Erythroblast (primary cell): Measurements from ENCODE around the gene SQSTM1.
"Not testable (repeated sequence)": the region's sequence is repeated elsewhere in the genome, so short reads cannot be mapped to it uniquely, and the experiment has no call there.

Experiments
- DNase-seq, 2 experiments: peaks; one replicate each; lab custom pipeline; 2025; lab: John Stamatoyannopoulos, UW
- GATA1 ChIP-seq: IDR thresholded peaks from 2 replicates; pipeline ENCODE4 v1.6.1; 2011; ENCODE audit warnings: low read depth, mild to moderate bottlenecking, control low read depth, low read length, moderate library complexity
- POLR2A ChIP-seq: IDR thresholded peaks from 2 replicates; pipeline ENCODE4 v1.6.1; 2011; ENCODE audit warnings: mild to moderate bottlenecking, low read length

SQSTM1 gene

DNA sequence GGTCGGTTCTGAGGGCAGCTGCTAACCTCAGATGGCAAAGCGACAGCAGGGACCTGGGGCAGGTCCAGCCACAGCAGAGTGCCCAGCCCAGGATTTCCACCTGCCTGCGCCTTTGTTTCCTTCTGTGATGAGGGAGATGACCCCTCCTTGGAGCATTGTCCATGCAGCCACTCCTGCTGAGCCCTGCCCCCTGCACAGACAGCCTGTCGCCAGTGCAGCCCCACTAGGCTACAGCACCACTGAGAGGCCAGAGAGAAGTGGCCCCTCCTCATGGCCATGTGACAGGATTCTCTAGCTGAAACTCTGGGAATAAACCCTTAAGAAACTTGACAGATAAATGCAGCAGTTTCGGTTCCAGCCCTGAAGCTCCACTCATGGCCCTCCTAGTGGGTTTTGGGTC, 48.4 kb downstream of the SQSTM1 start:
- no peak for DNase-seq
- TF ChIP-seq POLR2A (no peak), GATA1 (no peak)

DNA sequence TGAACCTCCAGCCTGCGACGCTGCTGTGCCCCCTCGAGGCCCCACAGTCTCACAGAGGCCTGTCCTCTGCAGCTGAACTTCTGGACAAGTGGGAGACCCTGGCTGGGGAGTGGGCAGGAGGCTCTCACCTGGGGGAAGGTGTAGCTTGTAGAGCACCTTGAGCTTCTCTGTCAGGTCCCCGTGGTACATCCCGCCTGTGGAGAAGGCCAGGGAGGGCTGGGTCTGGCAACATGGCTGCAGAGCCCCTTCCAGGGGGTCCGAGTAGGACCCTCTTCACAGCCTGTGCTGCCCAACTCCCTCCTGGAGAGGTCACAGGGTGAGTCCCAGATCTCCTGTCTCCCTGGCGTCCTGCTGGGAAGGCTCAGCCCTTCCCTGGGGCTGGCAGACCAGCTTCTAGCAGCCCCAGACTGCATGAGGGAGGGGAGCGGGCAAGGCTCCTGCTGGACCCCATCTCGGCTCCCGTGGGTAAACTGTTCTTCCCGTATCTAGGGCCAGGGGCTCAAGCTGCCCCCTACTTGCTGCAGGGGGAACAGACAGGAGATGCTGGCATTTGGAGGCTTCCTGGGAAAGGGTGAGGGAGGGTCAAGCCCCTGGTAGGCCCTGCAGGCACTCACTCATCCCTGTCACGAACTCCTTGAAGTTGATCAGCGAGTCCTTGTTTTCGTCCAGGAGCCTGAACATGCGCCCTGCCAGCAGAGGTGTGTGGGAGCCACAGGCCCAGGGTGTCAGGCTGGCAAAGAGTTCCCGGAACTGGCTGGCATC, 49.1 kb downstream of the SQSTM1 start:
- DNase-seq = no peak
- TF ChIP-seq POLR2A (no peak), GATA1 (no peak)

- peak; percentile 61 to 68 for DNase-seq
Measured at GRCh38 chr5:179870403-179870903, 49.7 kb downstream of the SQSTM1 start.

GRCh38 chr5:179870952-179871351, 50.2 kb downstream of the SQSTM1 start:
- DNase-seq = no peak
- TF ChIP-seq GATA1 = no peak
- TF ChIP-seq POLR2A = no peak

More at GRCh38 chr5:179870403-179870903, 49.7 kb downstream of the SQSTM1 start:
- no peak for TF ChIP-seq GATA1
- TF ChIP-seq POLR2A = no peak

DNA sequence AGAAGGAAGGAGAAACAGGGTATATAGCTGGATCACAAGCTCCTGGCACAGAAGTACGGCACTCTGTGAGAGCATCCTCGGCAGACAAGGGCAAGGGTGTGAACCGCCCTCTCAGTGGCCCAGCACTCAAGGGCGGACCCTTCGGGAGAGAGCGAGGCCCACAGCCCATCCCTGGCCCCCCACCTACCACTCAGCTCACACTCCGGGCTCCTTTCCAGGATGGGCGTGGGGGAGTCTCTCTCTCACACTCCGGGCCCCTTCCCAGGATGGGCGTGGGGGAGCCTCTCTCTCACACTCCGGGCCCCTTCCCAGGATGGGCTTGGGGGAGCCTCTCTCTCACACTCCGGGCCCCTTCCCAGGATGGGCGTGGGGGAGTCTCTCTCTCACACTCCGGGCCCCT, 50.8 kb downstream of the SQSTM1 start:
- DNase-seq = not testable (repeated sequence)

GRCh38 chr5:179872055-179872827, 51.5 kb downstream of the SQSTM1 start:
- TF ChIP-seq GATA1 (no peak), POLR2A (no peak)
- no peak for DNase-seq

- DNase-seq = no peak
Measured at GRCh38 chr5:179872828-179873575, 52.3 kb downstream of the SQSTM1 start.

GRCh38 chr5:179873588-179874110, 52.9 kb downstream of the SQSTM1 start:
- no peak for TF ChIP-seq GATA1
- no peak for TF ChIP-seq POLR2A
- DNase-seq = no peak

More at GRCh38 chr5:179872828-179873575, 52.3 kb downstream of the SQSTM1 start:
- TF ChIP-seq POLR2A (no peak), GATA1 (no peak)

- DNase-seq = no peak
- TF ChIP-seq GATA1 = no peak
- TF ChIP-seq POLR2A = no peak
Measured at GRCh38 chr5:179874136-179874535, 53.4 kb downstream of the SQSTM1 start.

DNA sequence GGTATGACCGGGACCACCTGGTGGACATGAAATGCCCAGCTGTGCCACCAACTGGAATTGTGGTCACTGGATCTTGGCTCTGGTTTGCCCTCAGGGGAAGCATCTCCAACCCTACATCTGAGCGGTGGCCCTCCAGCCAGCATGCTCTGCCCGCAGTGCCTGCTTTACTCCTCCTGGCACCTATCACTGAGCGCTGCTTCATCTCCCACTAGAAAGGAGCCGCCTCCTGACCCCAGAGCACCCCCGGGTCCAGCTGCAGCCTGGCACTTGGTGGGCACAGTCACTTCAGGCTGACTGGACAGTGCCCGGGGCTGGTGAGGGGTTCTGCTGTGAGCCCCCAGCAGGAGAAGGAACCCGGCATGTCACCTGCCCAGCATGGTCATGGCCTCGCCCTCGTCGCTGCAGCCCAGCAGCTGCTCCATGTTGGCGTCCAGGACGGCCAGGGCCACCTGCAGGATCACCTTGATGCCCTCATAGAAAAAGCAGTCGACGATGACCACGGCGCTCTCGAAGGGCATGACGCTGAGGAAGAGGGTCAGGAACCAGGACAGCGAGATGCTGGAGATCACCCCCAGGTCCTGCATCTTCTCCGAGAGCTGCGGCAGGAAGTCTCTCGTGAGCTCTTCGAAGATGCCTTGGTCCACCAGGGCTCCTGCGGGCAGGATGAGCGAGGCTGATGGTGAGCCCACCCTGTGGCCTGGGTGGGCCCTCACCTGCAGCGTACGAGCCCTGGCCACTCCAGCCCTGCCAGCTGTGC, 54.0 kb downstream of the SQSTM1 start:
- no peak for DNase-seq
- no peak for TF ChIP-seq POLR2A
- TF ChIP-seq GATA1 = no peak

GRCh38 chr5:179875741-179876609, 55.3 kb downstream of the SQSTM1 start:
- no peak for TF ChIP-seq GATA1
- TF ChIP-seq POLR2A = no peak
- DNase-seq = no peak

GRCh38 chr5:179876610-179876952, 55.9 kb downstream of the SQSTM1 start:
- TF ChIP-seq POLR2A = no peak
- no peak for TF ChIP-seq GATA1
- DNase-seq = no peak
